ENCODE results near the gene ADAT1. TPM values are rescaled to one million over a fixed set of nuclear protein-coding genes. Genes with fewer than 3 reads are reported as not detected.
A peak's percentile ranks its signal among the peaks of the same experiment; 100 is the strongest.

ADAT1 gene
- total and polyA plus RNA-seq, 2 of the 13 experiments (the other 11 are each of a cell fraction or from before 2014, with no cell fraction given) = 18.4 to 40.8 TPM

DNA sequence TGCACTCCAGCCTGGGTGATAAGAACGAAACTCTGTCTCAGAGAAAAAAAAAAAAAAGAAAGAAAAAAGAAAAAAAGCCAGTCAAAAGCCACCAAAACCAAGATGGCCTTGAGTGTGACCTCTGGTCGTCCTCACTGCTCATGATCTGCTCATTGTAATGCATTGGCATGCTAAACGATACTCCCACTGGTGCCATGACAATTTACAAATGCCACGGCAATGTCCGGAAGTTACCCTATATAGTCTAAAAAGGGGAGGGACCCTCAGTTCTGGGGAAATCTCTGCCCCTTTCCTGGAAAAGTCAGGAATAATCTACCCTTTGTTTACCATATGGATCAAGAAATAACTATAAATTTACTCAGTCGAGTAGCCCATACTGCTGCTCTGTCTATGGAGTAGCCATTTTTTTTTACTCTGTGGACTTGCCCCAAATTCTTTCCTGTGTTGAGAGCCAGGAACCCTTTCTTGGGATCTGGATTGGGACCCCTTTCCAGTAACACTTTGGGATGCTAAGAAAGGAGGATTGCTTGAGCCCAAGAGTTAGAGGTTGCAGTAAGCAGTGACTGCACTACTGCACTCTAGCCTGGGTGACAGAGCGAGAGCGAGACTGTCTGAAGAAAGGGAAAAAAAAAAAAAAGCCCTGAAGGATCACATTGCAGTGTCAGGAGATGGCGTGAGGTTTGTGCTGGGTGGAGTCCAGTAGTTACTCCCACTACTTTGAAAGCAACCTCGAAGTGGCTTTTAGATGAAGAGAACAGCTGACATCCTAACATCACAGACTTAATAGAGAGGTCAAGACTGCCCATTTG, 63.3 kb downstream of the ADAT1 start:
- in situ Hi-C loops (cut with HindIII; ENCODE audit: extremely low pct_ligation_motif_present, low pct_unique_long_range_greater_than_20kb) (no loop called here), intact Hi-C loops (cut with micrococcal nuclease; ENCODE audit: unreplicated experiment) (loop anchor here (5.0 kb wide), 3 partner anchors 33 to 63 kb away; partner anchors contain the start of gene ADAT1)
- no peak overlapping the region for H3K4me2 ChIP-seq (ENCODE audit: low read depth, low read length)
- no peaks in the 10 kb centered on the region for H3K36me3 ChIP-seq (replicated peaks in 1 of 2; ENCODE audit: control insufficient read depth in 1 of 2, insufficient read depth in 2 of 2, low read length in 2 of 2)
- no peak for TF ChIP-seq ZNF737 (CRISPR knock-in tag; IDR thresholded peaks at IDR 0.05; ENCODE audit: borderline replicate concordance)
- TF ChIP-seq DR1 (CRISPR knock-in tag; IDR thresholded peaks at IDR 0.05) = no peak
- TF ChIP-seq CCDC6 (CRISPR knock-in tag; IDR thresholded peaks at IDR 0.05) = no peak
- TF ChIP-seq ZNF780A (CRISPR knock-in tag; IDR thresholded peaks at IDR 0.05) = no peak
- TF ChIP-seq, protein P1, sequence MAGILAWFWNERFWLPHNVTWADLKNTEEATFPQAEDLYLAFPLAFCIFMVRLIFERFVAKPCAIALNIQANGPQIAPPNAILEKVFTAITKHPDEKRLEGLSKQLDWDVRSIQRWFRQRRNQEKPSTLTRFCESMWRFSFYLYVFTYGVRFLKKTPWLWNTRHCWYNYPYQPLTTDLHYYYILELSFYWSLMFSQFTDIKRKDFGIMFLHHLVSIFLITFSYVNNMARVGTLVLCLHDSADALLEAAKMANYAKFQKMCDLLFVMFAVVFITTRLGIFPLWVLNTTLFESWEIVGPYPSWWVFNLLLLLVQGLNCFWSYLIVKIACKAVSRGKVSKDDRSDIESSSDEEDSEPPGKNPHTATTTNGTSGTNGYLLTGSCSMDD (CRISPR knock-in tag; IDR thresholded peaks at IDR 0.05) = no peak
- no peak for TF ChIP-seq WIZ (CRISPR knock-in tag; IDR thresholded peaks at IDR 0.05)
- TF ChIP-seq, protein P2, sequence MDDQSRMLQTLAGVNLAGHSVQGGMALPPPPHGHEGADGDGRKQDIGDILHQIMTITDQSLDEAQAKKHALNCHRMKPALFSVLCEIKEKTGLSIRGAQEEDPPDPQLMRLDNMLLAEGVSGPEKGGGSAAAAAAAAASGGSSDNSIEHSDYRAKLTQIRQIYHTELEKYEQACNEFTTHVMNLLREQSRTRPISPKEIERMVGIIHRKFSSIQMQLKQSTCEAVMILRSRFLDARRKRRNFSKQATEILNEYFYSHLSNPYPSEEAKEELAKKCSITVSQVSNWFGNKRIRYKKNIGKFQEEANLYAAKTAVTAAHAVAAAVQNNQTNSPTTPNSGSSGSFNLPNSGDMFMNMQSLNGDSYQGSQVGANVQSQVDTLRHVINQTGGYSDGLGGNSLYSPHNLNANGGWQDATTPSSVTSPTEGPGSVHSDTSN (CRISPR knock-in tag; IDR thresholded peaks at IDR 0.05; ENCODE audit: borderline replicate concordance) = no peak
- no peak for TF ChIP-seq SRSF9 (IDR thresholded peaks at IDR 0.05; ENCODE audit: borderline replicate concordance, insufficient read depth, low read depth, low read length, poor library complexity, severe bottlenecking)
- BruUV-seq (replicated peaks) = no TSS peak
- H4K20me1 ChIP-seq (ENCODE audit: insufficient read depth, low read length) = no peaks in the 10 kb centered on the region
- H3K27me3 ChIP-seq (ENCODE audit: control insufficient read depth in 1 of 2, insufficient read depth in 2 of 2, low read length in 2 of 2) = peaks cover 0 to 16% of the 10 kb centered on the region in 2 experiments; a peak in 3 of 5 replicates
- no peak overlapping the region for H2AFZ ChIP-seq (ENCODE audit: low read length)
- no peak overlapping the region for H3K4me3 ChIP-seq (replicated peaks in 1 of 3; ENCODE audit: insufficient read depth in 1 of 3, low read depth in 2 of 3, low read length in 3 of 3)
- H3K4me1 ChIP-seq (ENCODE audit: insufficient read depth, low read length) = peaks cover 27% of the 10 kb centered on the region
- FAIRE-seq (peak; percentile 50), ATAC-seq (no peak), DNase-seq (ENCODE audit: low spot score) (no peak)
- WGBS (ENCODE audit: low lambda C conversion rate) = 32% methylated on average over 10 of the region's 10 CpGs
- H3K9ac ChIP-seq (ENCODE audit: insufficient read depth, low read depth, low read length) = no peak overlapping the region
- CTCF ChIA-PET (ENCODE audit: low intra/inter-chr PET ratio, low total read pairs) = no interaction called here
- H3K79me2 ChIP-seq (ENCODE audit: insufficient read depth, low read length) = no peaks in the 10 kb centered on the region
- POLR2A ChIA-PET = no interaction called here
- no peak overlapping the region for H3K27ac ChIP-seq (ENCODE audit: extremely low read length, insufficient read depth, low read length)
- no peaks in the 10 kb centered on the region for H3K9me3 ChIP-seq (ENCODE audit: low read length)
